ENCODE results near the gene GRIN1.

GRIN1 gene

GRCh38 chr9:137198051-137198901 lies 59.3 kb downstream of the GRIN1 start:
- DNase-seq: no peak

DNA sequence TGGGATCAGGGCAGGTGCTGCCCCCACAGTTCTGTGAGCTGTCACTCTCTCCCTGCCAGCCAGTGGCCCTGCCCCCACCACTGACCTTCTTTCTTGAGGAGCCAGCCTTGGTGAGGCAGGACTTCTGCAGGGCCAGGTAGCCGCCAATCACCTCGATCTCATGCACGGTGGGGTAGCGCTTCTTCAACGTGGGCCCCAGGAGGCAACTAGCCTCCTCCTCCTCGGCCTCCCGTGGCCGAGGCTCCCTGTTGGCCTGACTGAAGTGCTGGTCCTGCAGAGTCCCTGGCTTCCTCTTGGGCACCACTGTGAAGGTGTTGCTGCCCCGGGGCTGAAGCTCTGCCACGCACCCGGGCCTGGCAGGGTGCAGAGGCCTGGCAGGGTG lies 59.9 kb downstream of the GRIN1 start:
- DNase-seq: no peak

- no peak for DNase-seq
Measured at GRCh38 chr9:137199411-137200121, 60.6 kb downstream of the GRIN1 start.

GRCh38 chr9:137200311-137201204 lies 61.6 kb downstream of the GRIN1 start, which contains the start of gene TPRN:
TSS of gene TPRN (minus strand) at chr9:137200741. CDS start at chr9:137200711, 30 bp downstream.
- peak; percentile 94 for DNase-seq

- DNase-seq: no peak
Measured at GRCh38 chr9:137201205-137201868, 62.4 kb downstream of the GRIN1 start.

DNA sequence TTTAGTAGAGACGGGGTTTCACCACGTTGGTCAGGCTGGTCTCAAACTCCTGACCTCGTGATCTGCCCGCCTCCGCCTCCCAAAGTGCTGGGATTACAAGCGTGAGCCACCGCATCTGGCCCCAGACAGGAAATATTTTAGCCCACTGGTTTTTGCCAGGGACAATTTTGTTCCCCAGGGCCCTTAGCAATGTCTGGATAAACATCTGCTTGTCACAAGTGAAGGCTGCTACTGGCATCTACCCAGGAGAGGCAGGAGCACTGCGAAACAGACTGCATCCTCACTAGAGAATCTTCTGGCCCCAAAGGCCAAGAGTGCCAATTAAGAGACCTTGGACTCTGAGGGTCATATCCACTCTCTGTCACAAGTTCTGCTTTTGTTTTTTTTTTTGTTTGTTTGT lies 64.0 kb downstream of the GRIN1 start:
- DNase-seq: no peak

DNA sequence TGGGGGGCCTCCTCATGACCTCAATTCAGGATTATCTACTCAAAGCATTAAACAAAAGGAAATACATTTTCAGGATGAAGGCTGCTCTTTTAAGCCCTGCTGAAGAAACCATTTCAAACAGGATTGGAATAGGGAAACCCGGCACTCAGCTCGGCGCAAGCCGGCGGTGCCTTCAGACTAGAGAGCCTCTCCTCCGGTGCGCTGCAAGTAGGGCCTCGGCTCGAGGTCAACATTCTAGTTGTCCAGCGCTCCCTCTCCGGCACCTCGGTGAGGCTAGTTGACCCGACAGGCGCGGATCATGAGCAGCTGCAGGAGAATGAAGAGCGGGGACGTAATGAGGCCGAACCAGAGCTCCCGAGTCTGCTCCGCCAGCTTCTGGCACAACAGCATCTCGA lies 65.8 kb downstream of the GRIN1 start:
- DNase-seq: no peak

DNA sequence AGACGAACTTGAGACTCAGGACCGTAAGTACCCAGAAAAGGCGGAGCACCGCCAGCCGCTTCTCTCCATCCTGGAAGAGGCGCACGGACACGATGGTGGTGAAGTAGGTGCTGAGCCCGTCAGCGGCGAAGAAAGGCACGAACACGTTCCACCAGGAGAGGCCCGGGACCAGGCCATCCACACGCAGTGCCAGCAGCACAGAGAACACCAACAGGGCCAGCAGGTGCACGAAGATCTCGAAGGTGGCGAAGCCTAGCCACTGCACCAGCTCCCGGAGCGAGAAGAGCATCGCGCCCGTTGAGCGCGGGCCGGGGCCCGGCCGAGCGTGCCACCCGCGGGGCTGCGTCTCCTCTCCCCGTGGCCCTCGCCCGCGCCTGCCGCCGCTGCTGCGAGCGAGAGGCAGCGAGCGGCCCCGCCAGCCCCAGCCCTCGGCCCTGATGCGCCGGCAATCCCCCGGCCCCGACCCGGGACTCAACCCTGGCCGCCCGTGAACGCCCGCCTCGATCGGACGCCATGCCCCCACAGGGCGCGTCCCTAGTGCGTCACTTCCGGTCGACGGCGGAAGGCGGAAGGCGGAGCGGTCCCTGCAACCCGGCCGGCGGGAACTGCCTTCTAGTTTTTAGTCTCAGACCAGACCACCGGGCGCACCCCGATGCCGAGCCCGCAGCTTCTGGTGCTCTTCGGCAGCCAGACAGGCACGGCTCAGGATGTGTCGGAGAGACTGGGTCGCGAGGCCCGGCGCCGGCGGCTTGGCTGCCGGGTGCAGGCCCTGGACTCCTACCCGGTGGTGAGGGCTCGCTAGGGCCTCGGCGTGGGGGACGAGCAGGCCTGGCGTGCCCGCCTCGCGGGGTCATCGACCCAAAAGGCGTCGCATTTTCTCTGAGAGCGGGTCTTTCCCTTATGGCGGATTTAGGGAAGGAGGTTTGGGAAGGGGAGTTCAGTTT lies 66.4 kb downstream of the GRIN1 start, which contains the start of the genes NDOR1 and TMEM203:
Gene NDOR1, plus strand, starts transcription at position 575 of the 944 bp plus-strand sequence. Its CDS starts 78 bp downstream, at position 653.
Gene TMEM203, minus strand, starts transcription at position 523 of the 944 bp plus-strand sequence. Its CDS starts 234 bp downstream, at position 289.
- DNase-seq: peak; percentile 34

DNA sequence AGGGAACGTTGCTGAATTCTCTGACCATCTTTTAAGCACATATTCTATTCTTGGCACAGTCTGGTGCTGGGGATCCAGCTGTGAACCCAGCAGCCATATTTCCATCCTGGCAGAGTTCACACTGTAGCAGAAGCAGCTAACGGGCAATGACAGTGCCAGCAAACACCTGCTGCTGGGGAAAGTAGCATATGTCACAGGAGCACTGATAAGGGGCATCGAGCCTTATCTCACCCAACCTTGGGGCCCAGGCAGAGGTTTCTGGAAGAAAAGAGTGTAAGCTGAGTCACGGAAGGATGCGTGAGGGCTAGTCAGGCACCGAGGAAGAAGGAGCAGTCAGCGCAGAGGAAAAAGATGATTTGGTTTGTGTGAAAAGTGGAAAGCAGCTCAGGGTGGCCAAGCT lies 67.6 kb downstream of the GRIN1 start:
- no peak for DNase-seq

GRCh38 chr9:137211532-137211931 lies 72.6 kb downstream of the GRIN1 start:
- DNase-seq: no peak

- no peak for DNase-seq
Measured at GRCh38 chr9:137212520-137212919, 73.6 kb downstream of the GRIN1 start.

DNA sequence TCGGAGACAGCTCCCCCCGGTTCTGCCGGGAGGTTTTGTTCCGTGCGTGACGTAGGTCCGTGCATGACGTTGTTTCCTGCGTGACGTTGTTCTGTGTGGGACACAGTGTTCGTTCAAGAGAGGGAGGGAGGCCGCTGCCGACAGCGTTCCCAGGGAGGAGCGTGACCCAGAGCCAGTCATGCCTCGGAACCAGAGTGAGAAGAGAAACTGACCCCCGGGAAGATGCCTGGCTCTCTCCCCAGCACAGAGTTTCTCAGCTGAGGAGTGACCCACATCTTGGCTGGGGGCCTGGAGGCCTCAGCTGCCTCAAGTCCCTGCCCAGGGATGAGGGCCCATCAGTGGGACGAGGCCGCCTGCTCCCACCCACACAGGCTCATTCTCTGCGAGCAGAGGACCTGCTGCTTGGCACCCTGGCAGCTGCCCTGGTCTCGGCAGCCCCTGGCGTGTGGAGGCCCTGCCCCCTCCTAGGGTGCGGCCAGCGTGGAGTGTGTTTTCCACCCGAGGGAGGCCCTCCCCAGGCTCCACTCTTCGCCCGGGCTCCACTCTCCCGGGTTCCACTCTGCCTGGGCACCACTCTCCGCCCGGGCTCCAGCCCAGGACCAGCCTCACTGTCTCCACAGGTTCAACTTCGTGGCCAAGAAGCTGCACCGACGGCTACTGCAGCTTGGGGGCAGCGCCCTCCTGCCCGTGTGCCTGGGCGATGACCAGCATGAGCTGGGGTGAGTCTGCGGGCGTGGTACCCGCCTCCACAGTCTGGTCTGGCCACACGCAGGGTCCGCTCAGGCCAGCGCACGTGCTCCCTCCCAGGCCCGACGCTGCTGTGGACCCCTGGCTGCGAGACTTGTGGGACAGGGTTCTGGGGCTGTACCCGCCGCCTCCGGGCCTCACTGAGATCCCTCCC lies 74.5 kb downstream of the GRIN1 start:
- no peak for DNase-seq

- no peak for DNase-seq
Measured at GRCh38 chr9:137214620-137215019, 75.7 kb downstream of the GRIN1 start.

DNA sequence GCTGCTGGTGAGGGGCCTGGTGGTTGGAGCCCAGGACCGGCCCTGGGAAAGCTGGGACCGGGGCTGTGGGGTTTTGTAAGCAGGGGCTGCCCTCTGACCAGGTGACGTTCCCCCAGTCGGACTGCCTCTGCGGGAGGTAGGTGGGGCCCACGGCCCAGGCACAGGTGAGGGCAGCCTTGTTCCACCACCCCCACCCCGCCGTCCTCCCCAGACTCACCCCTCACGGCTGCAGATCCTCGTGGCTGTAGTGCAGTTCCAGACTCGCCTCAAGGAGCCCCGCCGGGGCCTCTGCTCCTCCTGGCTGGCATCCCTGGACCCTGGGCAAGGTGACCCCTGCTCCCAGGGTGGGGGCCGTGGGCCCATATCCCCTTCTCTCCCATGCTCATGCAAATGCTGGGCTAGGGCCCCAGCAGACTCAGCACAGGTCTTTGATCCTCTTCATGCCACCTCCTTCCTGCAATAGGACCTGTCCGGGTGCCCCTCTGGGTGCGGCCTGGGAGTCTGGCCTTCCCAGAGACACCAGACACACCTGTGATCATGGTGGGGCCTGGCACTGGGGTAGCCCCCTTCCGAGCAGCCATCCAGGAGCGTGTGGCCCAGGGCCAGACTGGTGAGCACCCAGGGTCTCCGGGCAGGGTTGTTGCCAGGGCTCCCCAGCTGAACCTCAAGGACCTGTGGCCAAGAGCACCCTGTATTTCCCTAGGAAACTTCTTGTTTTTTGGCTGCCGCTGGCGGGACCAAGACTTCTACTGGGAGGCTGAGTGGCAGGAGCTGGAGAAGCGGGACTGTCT lies 76.4 kb downstream of the GRIN1 start:
- DNase-seq: no peak

- no peak for DNase-seq
Measured at GRCh38 chr9:137216188-137216965, 77.4 kb downstream of the GRIN1 start.

DNA sequence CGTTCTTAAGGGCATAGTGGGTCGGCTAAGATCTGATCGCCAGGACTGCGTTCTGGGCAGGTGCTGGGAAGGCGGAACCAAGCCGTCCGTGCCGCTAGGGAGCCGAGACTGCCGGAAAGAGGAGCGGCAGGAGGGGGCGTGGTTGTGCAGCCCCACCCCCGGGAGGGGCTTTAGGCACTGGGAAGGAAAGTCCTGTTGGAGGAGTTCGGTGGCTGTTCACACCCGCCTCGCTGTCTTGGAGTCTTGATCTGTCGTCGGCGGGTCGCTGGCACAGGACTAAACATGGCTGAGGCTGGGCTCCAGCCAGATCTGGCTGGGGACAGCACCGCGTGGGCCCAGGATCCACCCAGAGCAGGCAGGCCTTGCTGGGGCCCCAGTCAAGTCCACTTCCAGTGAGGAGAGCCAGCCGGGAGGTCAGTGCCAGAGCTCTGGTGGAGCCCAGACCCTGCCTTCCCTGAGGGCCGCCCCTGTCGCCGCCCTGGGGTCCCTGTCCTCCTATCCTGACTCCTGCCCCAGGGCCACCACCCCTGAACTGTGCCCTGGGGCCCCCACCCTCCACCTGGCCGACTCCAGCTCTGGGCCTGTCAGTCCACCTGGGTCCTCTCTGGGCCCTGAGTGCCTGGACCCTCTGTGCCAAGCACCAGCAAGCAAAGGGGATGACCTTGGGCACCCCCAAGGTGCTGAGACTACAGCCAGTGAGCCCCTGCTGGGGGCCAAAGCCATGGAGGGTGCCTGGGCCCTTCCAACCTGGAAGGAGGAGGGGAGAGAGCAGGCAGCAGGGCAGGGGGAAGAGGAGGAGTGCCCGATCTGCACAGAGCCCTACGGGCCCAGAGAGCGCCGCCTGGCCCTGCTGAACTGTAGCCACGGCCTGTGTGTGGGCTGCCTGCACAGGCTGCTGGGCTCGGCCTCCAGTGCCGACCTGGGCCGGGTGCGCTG lies 78.6 kb downstream of the GRIN1 start:
- peak; percentile 60 for DNase-seq

DNA sequence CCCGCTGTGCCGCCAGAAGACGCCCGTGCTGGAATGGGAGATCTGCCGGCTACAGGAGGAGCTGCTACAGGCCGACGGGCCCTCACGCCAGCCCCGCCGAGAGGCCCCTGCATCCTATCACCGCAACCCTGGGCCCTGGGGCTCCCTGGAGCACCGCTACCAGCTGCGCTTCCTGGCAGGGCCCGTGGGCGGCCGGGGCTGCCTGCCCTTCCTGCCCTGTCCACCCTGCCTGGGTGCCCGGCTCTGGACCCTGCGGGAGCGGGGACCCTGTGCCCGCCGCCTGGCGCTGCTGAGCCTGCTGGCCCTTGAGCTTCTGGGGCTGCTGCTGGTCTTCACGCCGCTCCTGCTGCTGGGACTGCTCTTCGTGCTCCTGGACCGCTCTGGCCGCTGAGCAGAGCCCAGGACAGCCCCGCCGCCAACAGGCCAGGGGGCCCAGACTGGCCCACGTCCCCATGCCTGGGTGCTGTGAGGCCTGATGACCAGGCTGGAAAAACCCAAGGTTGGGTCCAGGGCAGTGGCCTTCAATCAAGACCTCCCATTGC lies 79.3 kb downstream of the GRIN1 start:
- DNase-seq: no peak

Data from NCI-H2029 treated with DMSO at 0.1 percent for 48 hours (cell line).